T-helper 2 cell treated with Interferon-gamma antibody and Interleukin-4, amounts not matched to agents 5 μg/mL and 100 μg/mL, for 36 hours (primary cell): ENCODE data around the gene FGD5.

Experiments
- DNase-seq: peaks from one replicate; pipeline ENCODE4 v3.0.0; 2021; ENCODE audit warnings: low spot score
- H3K27ac Mint-ChIP-seq: one replicate; pipeline ENCODE4 v1.8.0; 2021; ENCODE audit warnings: mild to moderate bottlenecking, mixed read lengths
- H3K27me3 Mint-ChIP-seq: one replicate; pipeline ENCODE4 v1.8.0; 2021; ENCODE audit warnings: low read depth, mixed read lengths
- H3K36me3 Mint-ChIP-seq: one replicate; pipeline ENCODE4 v1.8.0; 2021; ENCODE audit warnings: low read depth, mixed read lengths
- H3K4me1 Mint-ChIP-seq: one replicate; pipeline ENCODE4 v1.8.0; 2021; ENCODE audit warnings: low read depth, mixed read lengths
- H3K4me3 Mint-ChIP-seq: one replicate; pipeline ENCODE4 v1.8.0; 2022; ENCODE audit warnings: mild to moderate bottlenecking, moderate library complexity, mixed read lengths
- H3K9me3 Mint-ChIP-seq: one replicate; pipeline ENCODE4 v1.8.0; 2021; ENCODE audit warnings: mixed read lengths

Gene FGD5

DNA sequence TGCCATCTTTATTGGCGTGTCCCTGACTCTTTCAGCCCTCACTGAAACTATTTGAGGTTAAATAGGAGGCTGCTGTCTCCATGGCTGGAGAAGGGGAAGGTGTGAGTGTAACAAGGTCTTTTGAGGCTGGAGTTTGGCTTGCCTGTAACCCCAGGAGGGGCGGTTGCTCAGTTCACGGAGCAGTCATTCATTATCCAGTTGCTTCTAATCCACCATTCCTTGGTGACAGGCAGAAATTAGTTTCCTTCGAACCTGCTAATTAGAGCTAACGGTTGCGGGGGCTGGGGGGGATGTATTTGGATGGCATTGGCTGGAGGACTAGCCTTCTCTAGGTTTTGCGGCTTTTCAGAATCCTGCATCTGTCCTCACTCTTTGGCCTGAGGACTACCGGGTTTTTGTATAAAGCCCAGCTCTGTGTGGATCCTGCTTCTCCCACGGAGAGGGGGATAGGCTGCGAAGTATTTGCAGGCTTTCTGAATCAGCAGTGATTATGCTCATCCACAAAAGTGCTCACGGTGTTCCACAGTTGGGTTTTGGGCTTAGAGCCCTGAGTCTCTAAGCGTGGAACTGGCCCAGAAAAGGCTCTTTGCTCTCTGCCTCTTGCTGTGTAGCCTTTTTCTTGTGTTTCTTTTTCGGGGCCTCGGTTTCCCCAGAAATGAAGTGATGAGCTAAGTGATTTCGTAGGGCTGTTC is 18.6 kb downstream of the FGD5 start:
- Mint-ChIP-seq H3K9me3 (no peaks in the 10 kb centered on the region), H3K27me3 (peaks cover 8% of the 10 kb centered on the region), H3K4me3 (no peak overlapping the region), H3K27ac (no peak overlapping the region), H3K36me3 (no peaks in the 10 kb centered on the region), H3K4me1 (no peaks in the 10 kb centered on the region)
- DNase-seq, result no peak

DNA sequence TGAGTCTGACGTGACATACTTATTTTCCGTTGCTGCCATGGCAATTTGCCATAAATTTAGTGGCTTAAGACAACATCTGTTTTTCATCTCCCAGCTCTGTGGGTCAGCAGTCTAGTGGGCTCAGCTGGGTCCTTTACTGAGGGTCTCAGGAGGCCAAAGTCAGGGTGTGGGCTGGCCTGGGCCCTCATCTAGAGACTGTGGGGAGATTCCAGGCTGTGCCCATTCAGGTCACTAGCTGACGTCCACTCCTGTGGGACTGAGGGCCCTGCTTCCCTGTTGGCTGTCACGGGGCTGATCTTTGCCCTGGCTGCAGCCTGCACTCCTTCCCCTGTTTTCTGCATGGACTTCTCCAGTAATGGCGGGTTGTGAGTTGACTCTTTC is 19.1 kb downstream of the FGD5 start:
- Mint-ChIP-seq H3K4me3 (no peak overlapping the region), H3K9me3 (no peaks in the 10 kb centered on the region), H3K4me1 (no peaks in the 10 kb centered on the region), H3K36me3 (no peaks in the 10 kb centered on the region), H3K27ac (no peak overlapping the region), H3K27me3 (peaks cover 8% of the 10 kb centered on the region)
- DNase-seq, result no peak

DNA sequence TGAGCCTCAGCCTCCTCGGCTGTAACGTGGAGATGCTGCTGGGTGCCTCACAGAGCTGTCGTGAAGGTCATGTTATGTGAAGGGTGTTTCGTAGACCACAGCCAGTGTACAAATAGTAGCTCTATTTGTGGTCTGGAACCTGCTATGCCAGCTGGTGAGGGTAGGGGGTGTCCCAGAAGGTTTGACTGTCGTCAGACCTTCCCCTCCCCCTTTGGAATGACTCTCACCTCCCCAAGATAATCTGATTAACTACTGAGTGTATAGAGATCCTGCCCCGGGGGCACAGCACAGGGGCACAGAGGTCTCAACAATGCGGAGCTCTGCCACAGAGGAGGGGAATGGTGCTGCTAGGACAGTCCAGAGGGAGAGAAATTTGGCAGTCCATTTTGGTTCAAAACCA is 20.5 kb downstream of the FGD5 start:
- no peaks in the 10 kb centered on the region for H3K4me1 Mint-ChIP-seq
- DNase-seq, result no peak
- H3K36me3 Mint-ChIP-seq, result no peaks in the 10 kb centered on the region
- no peaks in the 10 kb centered on the region for H3K9me3 Mint-ChIP-seq
- H3K4me3 Mint-ChIP-seq, result no peak overlapping the region
- H3K27ac Mint-ChIP-seq, result no peak overlapping the region
- peaks cover 8% of the 10 kb centered on the region for H3K27me3 Mint-ChIP-seq

DNA sequence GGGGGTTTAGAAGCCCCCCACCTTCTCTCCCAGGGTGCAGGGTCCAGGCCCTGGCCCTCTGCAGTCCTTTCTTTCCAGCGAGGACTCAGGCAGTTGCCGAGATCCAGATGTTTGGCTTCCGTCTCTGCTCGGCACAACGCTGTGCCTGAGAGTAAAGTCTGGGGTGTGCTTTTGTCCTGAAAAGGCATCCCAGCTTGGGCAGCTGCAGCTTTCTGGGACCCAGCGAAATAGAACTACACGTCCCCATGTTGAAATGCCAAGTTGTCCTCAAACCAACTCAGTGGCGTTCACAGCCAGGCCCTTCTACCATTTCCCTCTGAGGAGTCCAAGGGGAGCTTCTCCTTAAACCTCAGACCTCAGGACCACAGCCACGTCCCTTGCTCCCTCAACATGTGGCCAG is 23.1 kb downstream of the FGD5 start:
- Mint-ChIP-seq H3K36me3 (no peaks in the 10 kb centered on the region), H3K27me3 (peaks cover 13% of the 10 kb centered on the region)

DNA sequence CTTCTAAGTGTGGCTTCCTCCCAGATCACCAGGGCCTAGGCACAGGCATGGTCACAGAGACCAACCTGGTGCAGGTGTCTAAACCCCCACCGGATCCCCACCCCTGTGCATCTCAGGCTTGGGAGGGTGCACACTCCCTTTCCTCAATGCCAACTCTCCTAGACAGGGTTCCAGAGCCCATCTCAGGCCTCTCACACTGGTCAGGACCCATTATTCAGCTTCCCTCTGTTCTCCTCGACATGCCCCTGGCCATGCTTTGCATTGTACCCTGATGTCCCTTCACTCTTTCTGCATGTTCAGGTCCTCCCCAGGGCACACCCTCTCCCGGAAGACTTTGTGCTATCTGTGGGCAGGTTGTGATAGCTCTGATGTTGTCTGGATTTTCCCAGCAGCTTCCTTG is 23.5 kb downstream of the FGD5 start:
- peaks cover 13% of the 10 kb centered on the region for H3K27me3 Mint-ChIP-seq
- H3K4me3 Mint-ChIP-seq, result no peak overlapping the region
- H3K36me3 Mint-ChIP-seq, result no peaks in the 10 kb centered on the region
- H3K27ac Mint-ChIP-seq, result no peak overlapping the region
- H3K9me3 Mint-ChIP-seq, result no peaks in the 10 kb centered on the region
- no peaks in the 10 kb centered on the region for H3K4me1 Mint-ChIP-seq
- no peak for DNase-seq

More for the DNA sequence above, 23.1 kb downstream of the FGD5 start:
- Mint-ChIP-seq H3K4me3 (no peak overlapping the region), H3K4me1 (no peaks in the 10 kb centered on the region), H3K9me3 (no peaks in the 10 kb centered on the region), H3K27ac (no peak overlapping the region)
- no peak for DNase-seq

DNA sequence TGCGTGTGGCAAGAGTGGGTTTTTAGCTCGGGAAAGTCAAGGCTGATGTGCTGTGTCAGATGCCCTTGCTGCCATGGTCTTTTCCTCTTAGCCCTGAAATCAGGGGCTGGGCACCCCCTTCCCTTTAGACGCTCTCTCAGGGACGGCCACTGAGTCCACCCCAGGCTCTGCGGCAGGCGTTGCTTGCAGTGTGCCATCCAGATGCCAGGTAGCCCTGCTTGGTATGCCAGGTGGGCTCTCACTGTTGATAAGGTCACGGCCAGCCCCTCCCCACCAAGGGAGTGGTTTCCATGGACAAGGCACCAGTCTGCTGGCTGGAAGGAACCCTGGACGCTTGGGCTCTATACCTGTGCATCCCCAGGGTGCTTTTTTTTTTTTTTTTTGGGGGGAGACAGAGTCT is 24.6 kb downstream of the FGD5 start:
- no peak overlapping the region for H3K27ac Mint-ChIP-seq

DNA sequence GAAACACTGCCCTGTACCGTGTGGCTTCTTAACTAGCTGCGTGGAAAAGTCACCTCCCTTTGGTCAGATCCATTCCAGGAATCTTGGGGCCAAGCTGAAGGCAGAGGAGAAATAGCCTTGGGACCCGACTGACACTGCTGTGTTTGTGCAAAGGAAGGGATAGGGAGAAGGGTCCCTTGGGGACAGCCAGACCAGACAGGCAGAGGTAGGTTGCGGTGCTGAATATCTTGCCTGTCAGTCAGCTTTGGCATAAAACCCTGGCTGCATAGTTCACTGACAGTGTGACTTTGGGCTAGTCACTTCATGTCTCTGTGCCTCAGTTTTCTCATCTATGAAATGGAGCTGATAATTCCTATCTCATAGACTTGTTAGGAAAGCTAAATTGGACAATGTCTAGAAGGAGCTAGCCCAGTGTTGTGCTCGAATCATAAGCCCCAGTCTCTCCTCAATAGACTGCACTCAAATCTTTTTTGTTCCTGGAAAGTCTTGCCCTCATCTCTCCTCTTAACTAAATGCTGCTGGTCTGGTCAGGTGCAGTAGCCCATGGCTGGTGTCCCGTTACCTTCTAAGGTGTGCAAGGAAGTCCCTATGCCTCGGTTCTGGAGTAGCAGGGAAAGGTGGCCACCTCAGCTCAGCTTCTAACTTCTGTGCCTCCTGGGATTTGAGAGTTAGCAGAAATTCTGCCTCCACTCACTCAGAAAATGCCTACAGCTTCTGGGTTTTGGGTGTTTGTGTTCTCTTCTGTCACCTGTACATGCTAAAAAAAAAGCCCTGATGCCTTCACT is 25.8 kb downstream of the FGD5 start:
- DNase-seq, result no peak
- Mint-ChIP-seq H3K27ac (no peak overlapping the region), H3K9me3 (no peaks in the 10 kb centered on the region), H3K27me3 (peaks cover 9% of the 10 kb centered on the region), H3K4me3 (no peak overlapping the region), H3K4me1 (peaks cover 10% of the 10 kb centered on the region), H3K36me3 (no peaks in the 10 kb centered on the region)

More for the DNA sequence above, 24.6 kb downstream of the FGD5 start:
- Mint-ChIP-seq H3K9me3 (no peaks in the 10 kb centered on the region), H3K4me1 (peaks cover 10% of the 10 kb centered on the region), H3K36me3 (no peaks in the 10 kb centered on the region), H3K4me3 (no peak overlapping the region), H3K27me3 (peaks cover 12% of the 10 kb centered on the region)
- no peak for DNase-seq

DNA sequence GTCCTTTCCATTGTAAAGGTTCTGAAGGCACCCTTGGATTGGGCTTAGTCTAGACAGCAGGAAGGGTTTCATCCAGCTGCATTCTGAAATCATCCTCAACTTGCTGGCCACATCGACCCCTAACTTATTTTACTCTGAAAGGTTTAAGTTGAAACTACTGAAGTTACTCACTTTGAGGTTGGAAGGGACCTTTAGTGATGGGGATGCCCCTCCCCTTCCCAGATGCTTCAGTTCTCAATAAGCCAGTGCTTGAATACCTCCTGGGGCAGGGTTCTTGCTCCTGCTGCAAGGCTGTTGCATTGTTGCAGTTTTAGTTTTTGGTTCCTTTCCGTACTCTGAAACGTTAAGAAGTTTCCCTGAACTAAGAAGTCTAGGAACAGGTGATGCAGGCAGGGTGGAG is 26.4 kb downstream of the FGD5 start:
- no peak for DNase-seq
- peaks cover 10% of the 10 kb centered on the region for H3K4me1 Mint-ChIP-seq
- H3K27me3 Mint-ChIP-seq, result peaks cover 9% of the 10 kb centered on the region
- H3K4me3 Mint-ChIP-seq, result no peak overlapping the region
- H3K9me3 Mint-ChIP-seq, result no peaks in the 10 kb centered on the region
- no peaks in the 10 kb centered on the region for H3K36me3 Mint-ChIP-seq
- H3K27ac Mint-ChIP-seq, result no peak overlapping the region

DNA sequence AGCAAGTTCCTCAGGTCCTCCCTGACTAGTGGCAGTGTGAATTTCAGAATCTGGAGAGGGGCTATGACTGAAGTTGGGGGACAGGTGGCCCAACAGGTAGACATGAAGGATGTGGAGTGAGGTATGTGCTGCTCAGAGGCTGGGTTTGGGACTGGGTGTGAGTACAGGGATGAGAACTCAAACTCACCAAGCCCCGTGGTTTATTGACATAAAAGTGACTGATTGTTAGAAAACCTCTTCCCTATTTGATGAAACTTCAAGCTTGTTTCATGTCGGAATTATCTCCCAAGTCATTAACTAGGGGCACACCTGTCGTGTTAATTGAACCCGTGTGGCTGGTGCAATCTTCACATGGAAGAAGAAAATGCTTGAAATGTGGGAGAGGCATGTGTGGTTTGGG is 27.1 kb downstream of the FGD5 start:
- H3K4me3 Mint-ChIP-seq, result no peak overlapping the region
- H3K9me3 Mint-ChIP-seq, result no peaks in the 10 kb centered on the region
- no peaks in the 10 kb centered on the region for H3K36me3 Mint-ChIP-seq
- H3K27me3 Mint-ChIP-seq, result peaks cover 11% of the 10 kb centered on the region
- no peak overlapping the region for H3K27ac Mint-ChIP-seq
- peaks cover 10% of the 10 kb centered on the region for H3K4me1 Mint-ChIP-seq
- DNase-seq, result no peak

DNA sequence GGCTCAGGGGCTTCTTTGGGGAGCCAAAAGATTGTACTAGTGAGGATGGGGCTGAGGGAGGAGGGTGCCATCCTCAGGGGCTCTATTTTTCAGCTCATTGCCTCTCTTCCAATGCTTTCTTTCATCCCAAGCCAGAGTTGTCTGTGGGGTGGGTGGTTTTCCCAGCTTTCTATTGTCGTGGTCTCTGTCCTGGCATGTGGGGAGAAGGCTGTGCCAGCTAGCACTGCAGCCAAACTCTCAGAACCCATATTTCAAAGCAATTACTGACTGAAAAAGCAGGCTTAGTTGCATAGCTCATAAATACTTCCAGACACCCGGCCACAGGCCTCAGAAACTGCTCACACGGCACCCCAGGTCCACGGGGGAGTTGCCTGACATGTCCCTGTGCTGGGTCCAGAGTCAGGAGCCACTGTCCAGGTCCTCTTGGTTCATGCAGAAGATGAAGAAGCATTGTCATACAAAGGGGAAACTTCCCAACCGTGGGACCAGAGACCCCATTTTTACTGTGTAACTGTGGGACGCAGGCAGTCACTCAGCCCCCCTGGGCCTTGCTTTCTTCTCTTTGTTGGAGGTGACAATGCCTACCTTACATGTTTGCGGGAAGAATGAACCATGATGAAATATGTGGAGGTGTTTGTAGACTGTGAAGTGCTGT is 27.6 kb downstream of the FGD5 start:
- peaks cover 7% of the 10 kb centered on the region for H3K27me3 Mint-ChIP-seq
- H3K27ac Mint-ChIP-seq, result no peak overlapping the region
- peaks cover 10% of the 10 kb centered on the region for H3K4me1 Mint-ChIP-seq
- H3K36me3 Mint-ChIP-seq, result no peaks in the 10 kb centered on the region
- no peaks in the 10 kb centered on the region for H3K9me3 Mint-ChIP-seq
- H3K4me3 Mint-ChIP-seq, result no peak overlapping the region
- no peak for DNase-seq

DNA sequence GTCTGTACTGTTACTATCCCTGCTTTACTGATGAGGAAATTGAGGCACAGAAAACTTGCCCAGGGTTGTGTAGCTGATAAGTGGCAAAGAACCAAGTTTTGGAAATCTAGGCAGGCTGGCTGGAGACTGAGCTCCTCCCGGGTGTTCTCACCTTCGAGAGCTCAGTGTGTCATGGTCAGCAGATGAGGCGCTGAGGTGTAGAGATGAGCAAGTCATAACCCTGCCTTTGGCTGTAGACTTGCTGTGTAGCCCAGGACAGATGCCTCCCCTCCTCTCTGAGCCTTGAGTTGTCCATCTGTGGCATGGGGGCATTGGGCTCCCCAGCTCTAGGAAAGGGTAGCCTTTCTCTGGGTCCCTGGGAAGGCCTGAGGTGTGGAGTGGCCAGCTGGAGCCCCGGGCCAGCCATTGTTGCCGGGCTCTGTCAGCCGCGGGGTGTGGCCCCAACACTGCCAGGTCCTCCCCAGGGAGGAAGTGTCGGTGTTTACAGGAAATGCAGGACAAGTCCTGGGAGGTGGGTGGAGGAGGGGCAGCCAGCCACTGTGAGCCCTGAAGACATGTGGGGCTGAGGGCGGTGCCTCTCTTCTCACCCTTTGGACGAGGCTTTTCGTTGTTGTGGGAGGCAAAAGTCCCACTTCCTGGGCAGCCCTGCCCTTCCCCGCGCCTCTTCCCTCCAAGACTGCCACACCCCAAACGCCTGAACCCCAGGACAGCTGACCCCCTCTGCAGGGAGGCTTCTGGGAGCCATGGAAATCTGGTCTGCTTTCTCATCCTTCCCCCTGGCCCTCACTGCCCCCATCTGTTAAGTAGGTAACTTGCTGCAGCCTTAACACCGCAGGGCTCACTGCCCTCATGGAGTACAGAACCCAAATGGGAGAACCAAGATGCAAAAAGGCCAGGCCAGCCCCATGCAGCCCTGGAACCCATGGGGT is 29.1 kb downstream of the FGD5 start:
- peaks cover 7% of the 10 kb centered on the region for H3K27me3 Mint-ChIP-seq
- no peak for DNase-seq
- H3K27ac Mint-ChIP-seq, result no peak overlapping the region
- peak overlapping the region; percentile 9 for H3K4me3 Mint-ChIP-seq
- peaks cover 10% of the 10 kb centered on the region for H3K4me1 Mint-ChIP-seq
- no peaks in the 10 kb centered on the region for H3K9me3 Mint-ChIP-seq
- no peaks in the 10 kb centered on the region for H3K36me3 Mint-ChIP-seq

DNA sequence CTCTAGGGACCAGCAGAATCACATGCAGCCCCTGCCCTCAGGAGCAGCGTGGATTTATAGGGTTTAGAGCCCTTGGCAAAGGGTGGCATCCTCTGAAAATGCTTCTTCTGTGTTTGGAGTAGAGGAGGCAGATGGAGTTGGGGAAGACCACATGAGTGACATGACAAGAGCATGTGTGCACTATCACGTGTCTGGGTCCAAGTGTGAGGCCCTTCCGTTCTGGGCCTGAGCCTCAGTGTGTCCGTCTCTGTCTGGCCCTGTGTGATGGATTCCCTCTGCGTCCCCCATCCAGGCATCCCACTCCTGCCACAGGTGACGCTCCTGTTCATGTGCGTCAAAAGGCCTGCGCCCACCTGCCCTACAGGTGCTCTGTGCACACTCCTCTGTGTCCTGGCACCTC is 30.1 kb downstream of the FGD5 start:
- H3K27ac Mint-ChIP-seq, result no peak overlapping the region
- no peaks in the 10 kb centered on the region for H3K36me3 Mint-ChIP-seq
- H3K9me3 Mint-ChIP-seq, result no peaks in the 10 kb centered on the region
- H3K27me3 Mint-ChIP-seq, result peaks cover 7% of the 10 kb centered on the region
- peaks cover 10% of the 10 kb centered on the region for H3K4me1 Mint-ChIP-seq
- no peak for DNase-seq
- H3K4me3 Mint-ChIP-seq, result no peak overlapping the region

DNA sequence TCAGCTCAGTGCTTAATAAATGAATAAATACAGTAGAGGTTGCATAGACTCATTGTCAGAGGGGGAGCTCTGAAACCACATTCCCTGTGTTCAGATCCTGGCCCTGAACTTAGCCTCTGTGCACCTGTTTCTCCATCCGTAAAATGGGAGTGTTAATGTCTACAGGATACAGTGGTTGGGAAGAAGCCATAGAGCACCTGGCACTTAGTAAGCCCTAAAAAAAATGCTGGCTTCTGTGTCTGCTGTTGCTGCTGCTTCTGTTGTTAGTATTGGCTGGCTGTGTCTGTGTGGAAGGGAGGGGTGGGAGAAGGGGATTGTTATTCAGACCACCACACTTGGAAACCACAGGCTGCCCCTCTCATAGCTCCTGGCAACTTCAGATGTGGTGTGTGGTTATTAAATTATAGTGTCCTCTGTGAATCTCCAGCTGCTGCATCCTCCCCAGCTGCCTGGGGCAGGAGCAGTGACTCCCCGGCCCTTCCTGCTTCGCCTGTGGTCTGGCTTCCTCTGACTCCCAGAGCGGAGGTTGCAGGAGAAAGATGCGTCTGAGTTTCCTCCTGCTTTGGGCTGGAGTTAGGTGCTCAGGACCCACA is 31.0 kb downstream of the FGD5 start:
- H3K36me3 Mint-ChIP-seq, result no peaks in the 10 kb centered on the region
- no peak overlapping the region for H3K4me3 Mint-ChIP-seq
- DNase-seq, result no peak
- H3K9me3 Mint-ChIP-seq, result no peaks in the 10 kb centered on the region
- peaks cover 5% of the 10 kb centered on the region for H3K27me3 Mint-ChIP-seq
- no peak overlapping the region for H3K27ac Mint-ChIP-seq
- peaks cover 10% of the 10 kb centered on the region for H3K4me1 Mint-ChIP-seq
